ENCODE results near the gene ZKSCAN3.
"Not testable (repeated sequence)": the region's sequence is repeated elsewhere in the genome, so short reads cannot be mapped to it uniquely, and the experiment has no call there.

The ZKSCAN3 gene

GRCh38 chr6:28377879-28378278, 28.1 kb downstream of the ZKSCAN3 start:
- DNase-seq, result no peak

- DNase-seq, result no peak
Measured at GRCh38 chr6:28378644-28379043, 28.9 kb downstream of the ZKSCAN3 start.

- no peak for DNase-seq
Measured at GRCh38 chr6:28380381-28380780, 30.6 kb downstream of the ZKSCAN3 start.

- DNase-seq, result peak in 1 of 5 donors; percentile 16
Measured at GRCh38 chr6:28383235-28384142, 33.7 kb downstream of the ZKSCAN3 start.

GRCh38 chr6:28384143-28384533, 34.4 kb downstream of the ZKSCAN3 start:
- DNase-seq, result no peak

GRCh38 chr6:28390688-28391087, 40.9 kb downstream of the ZKSCAN3 start:
- DNase-seq, result no peak

- DNase-seq, result no peak
Measured at GRCh38 chr6:28393912-28394662, 44.3 kb downstream of the ZKSCAN3 start.

- DNase-seq, result no peak
Measured at GRCh38 chr6:28395918-28396317, 46.2 kb downstream of the ZKSCAN3 start.

GRCh38 chr6:28399350-28400121, 49.8 kb downstream of the ZKSCAN3 start, which contains the start of gene ZSCAN12:
Gene ZSCAN12, minus strand, starts transcription at chr6:28399747. Its CDS starts 1,342 bp downstream, at chr6:28398405.
- DNase-seq, result peak; percentile 45 to 89 (median 64)

GRCh38 chr6:28400122-28400451, 50.3 kb downstream of the ZKSCAN3 start:
- DNase-seq, result no peak

- DNase-seq, result no peak
Measured at GRCh38 chr6:28401172-28401571, 51.4 kb downstream of the ZKSCAN3 start.

- DNase-seq, result no peak
Measured at GRCh38 chr6:28402197-28402596, 52.5 kb downstream of the ZKSCAN3 start.

- not testable (repeated sequence) for DNase-seq
Measured at GRCh38 chr6:28403923-28404322, 54.2 kb downstream of the ZKSCAN3 start.

- DNase-seq, result no peak
Measured at GRCh38 chr6:28407401-28407800, 57.7 kb downstream of the ZKSCAN3 start.

GRCh38 chr6:28408076-28408802, 58.5 kb downstream of the ZKSCAN3 start:
- DNase-seq, result peak in 1 of 5 donors; percentile 54

- no peak for DNase-seq
Measured at GRCh38 chr6:28410767-28411166, 61.0 kb downstream of the ZKSCAN3 start.

- no peak for DNase-seq
Measured at GRCh38 chr6:28413681-28414080, 63.9 kb downstream of the ZKSCAN3 start.
